ENCODE data around the gene CLASP1.

CLASP1 gene

DNA sequence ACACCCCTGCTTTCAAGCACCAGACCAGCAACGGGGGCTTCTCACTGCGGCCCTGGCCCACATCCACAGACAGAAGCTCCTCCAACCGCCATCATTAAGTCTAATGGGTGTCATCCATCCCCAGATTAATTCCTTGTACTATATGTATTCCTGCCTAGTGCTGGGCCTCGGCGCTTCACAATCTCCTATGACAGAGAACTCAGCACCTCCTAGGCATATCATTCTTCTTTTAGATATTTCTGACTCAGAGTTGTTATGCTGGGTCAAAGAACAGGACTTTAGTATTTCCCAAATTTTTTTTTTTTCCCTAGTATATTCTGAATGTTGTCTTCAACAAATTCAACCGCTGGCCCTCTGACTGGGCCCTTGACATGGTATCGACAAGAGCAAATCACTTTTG, 281.1 kb downstream of the CLASP1 start:
- ATAC-seq, result no peak
- TF ChIP-seq ZNF565 (CRISPR knock-in tag; conservative IDR thresholded peaks at IDR 0.05; ENCODE audit: low read depth) (no peak), PPARA (CRISPR knock-in tag; IDR thresholded peaks at IDR 0.05; ENCODE audit: borderline replicate concordance) (no peak), RARB (CRISPR knock-in tag; IDR thresholded peaks at IDR 0.05) (no peak), BACH2 (CRISPR knock-in tag; IDR thresholded peaks at IDR 0.05; ENCODE audit: borderline replicate concordance) (no peak), ZNF8 (CRISPR knock-in tag; IDR thresholded peaks at IDR 0.05) (no peak), POU6F1 (CRISPR knock-in tag; IDR thresholded peaks at IDR 0.05; ENCODE audit: borderline replicate concordance, low read depth) (no peak), SNAI2 (CRISPR knock-in tag; IDR thresholded peaks at IDR 0.05) (no peak), TSHZ2 (CRISPR knock-in tag; IDR thresholded peaks at IDR 0.05) (no peak)

DNA sequence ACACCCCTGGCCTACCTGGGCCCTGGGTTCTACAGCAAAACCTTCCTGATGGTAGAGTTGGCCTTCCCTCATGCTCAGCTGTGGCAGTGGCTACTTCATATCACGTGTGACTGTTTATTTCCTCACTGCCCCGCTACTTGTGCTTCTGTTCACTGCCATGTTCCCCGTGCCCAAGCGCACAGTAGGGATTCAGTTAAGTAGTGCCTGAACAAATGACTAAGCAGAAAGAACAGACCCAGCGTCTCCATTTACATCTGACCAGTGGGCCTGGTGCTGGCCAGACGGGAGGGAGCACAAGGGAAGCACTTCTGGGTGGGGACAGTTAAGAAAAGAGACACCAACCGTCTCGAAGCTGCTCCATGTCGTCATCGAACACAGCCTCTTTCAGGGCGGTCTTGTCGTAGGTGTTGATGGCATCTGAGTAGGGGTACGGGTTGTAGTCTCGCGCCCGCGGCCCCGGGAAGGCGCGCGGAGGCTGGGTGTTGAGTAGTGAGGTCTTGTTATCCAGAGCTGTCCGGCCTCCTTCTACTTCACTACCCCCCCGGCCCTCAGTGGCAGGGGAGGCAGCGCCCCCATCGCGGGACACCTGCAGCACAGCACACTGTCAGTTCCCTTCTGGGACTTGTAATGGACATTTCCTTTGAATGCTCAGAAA, 281.9 kb downstream of the CLASP1 start:
- TF ChIP-seq ZFP30 (CRISPR knock-in tag; IDR thresholded peaks at IDR 0.05), result no peak
- no peak for TF ChIP-seq ZFP3 (CRISPR knock-in tag; IDR thresholded peaks at IDR 0.05)
- TF ChIP-seq ZC3H10 (CRISPR knock-in tag; IDR thresholded peaks at IDR 0.05), result no peak
- no peak for TF ChIP-seq TOX (CRISPR knock-in tag; IDR thresholded peaks at IDR 0.05; ENCODE audit: borderline replicate concordance)
- no peak for TF ChIP-seq POU6F1 (CRISPR knock-in tag; IDR thresholded peaks at IDR 0.05; ENCODE audit: borderline replicate concordance, low read depth)
- no peak for TF ChIP-seq ZNF8 (CRISPR knock-in tag; IDR thresholded peaks at IDR 0.05)
- no peak for TF ChIP-seq ESRRG (CRISPR knock-in tag; IDR thresholded peaks at IDR 0.05)
- TF ChIP-seq CSRNP3 (CRISPR knock-in tag; IDR thresholded peaks at IDR 0.05), result no peak
- TF ChIP-seq, protein P1, sequence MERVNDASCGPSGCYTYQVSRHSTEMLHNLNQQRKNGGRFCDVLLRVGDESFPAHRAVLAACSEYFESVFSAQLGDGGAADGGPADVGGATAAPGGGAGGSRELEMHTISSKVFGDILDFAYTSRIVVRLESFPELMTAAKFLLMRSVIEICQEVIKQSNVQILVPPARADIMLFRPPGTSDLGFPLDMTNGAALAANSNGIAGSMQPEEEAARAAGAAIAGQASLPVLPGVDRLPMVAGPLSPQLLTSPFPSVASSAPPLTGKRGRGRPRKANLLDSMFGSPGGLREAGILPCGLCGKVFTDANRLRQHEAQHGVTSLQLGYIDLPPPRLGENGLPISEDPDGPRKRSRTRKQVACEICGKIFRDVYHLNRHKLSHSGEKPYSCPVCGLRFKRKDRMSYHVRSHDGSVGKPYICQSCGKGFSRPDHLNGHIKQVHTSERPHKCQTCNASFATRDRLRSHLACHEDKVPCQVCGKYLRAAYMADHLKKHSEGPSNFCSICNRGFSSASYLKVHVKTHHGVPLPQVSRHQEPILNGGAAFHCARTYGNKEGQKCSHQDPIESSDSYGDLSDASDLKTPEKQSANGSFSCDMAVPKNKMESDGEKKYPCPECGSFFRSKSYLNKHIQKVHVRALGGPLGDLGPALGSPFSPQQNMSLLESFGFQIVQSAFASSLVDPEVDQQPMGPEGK (CRISPR knock-in tag; IDR thresholded peaks at IDR 0.05; ENCODE audit: borderline replicate concordance), result no peak
- no peak for TF ChIP-seq PPARA (CRISPR knock-in tag; IDR thresholded peaks at IDR 0.05; ENCODE audit: borderline replicate concordance)
- TF ChIP-seq CSDC2 (CRISPR knock-in tag; IDR thresholded peaks at IDR 0.05), result no peak
- TF ChIP-seq BACH2 (CRISPR knock-in tag; IDR thresholded peaks at IDR 0.05; ENCODE audit: borderline replicate concordance), result no peak
- TF ChIP-seq TSHZ2 (CRISPR knock-in tag; IDR thresholded peaks at IDR 0.05), result no peak
- no peak for TF ChIP-seq TCF4 (CRISPR knock-in tag; IDR thresholded peaks at IDR 0.05; ENCODE audit: borderline replicate concordance)
- no peak for TF ChIP-seq ZNF565 (CRISPR knock-in tag; conservative IDR thresholded peaks at IDR 0.05; ENCODE audit: low read depth)
- TF ChIP-seq SNAI2 (CRISPR knock-in tag; IDR thresholded peaks at IDR 0.05), result no peak
- ATAC-seq, result no peak

Data from SK-N-SH treated with all-trans-retinoic acid at 6 μM for 48 hours (cell line).